DOHH2 (cell line): ENCODE data around the gene HSD17B14.
"Not testable (repeated sequence)": the region's sequence is repeated elsewhere in the genome, so short reads cannot be mapped to it uniquely, and the experiment has no call there.

ENCODE experiments used
- H3F3A ChIP-seq: fragments of 200-600 bp; sonication (generic), shearing (Covaris generic); 2 replicates; pipeline ENCODE4 v1.6.0; 2016; ENCODE audit warnings: antibody characterized with exemption, mild to moderate bottlenecking; ENCODE audit not compliant: control insufficient read depth, insufficient read depth
- H3K27ac ChIP-seq: fragments of 200-600 bp; sonication (generic); 2 replicates; pipeline ENCODE4 v1.5.1; 2014; ENCODE audit warnings: low read depth, mild to moderate bottlenecking, low read length, moderate library complexity
- H3K27me3 ChIP-seq: fragments of 200-600 bp; sonication (generic); 2 replicates; pipeline ENCODE4 v1.6.1; 2014; ENCODE audit warnings: mild to moderate bottlenecking, low read length, mixed read lengths; ENCODE audit not compliant: control insufficient read depth
- H3K36me3 ChIP-seq: fragments of 200-600 bp; sonication (generic); 2 replicates; pipeline ENCODE4 v1.6.1; 2014; ENCODE audit warnings: mild to moderate bottlenecking, low read length, moderate library complexity, mixed read lengths; ENCODE audit not compliant: control insufficient read depth
- H3K4me1 ChIP-seq: fragments of 200-600 bp; sonication (generic); 2 replicates; pipeline ENCODE4 v1.6.1; 2014; ENCODE audit warnings: mild to moderate bottlenecking, low read length, mixed read lengths; ENCODE audit not compliant: control insufficient read depth
- H3K4me2 ChIP-seq: fragments of 200-600 bp; sonication (generic); 2 replicates; pipeline ENCODE4 v1.6.0; 2014; ENCODE audit warnings: mild to moderate bottlenecking, low read length, moderate library complexity
- H3K4me3 ChIP-seq: fragments of 200-600 bp; sonication (generic); 2 replicates; pipeline ENCODE4 v1.5.1; 2014; ENCODE audit warnings: mild to moderate bottlenecking, low read length, mixed read lengths
- H3K79me2 ChIP-seq: fragments of 200-600 bp; sonication (generic); 2 replicates; pipeline ENCODE4 v1.6.1; 2014; ENCODE audit warnings: mild to moderate bottlenecking, low read length, mixed read lengths; ENCODE audit not compliant: control insufficient read depth
- H3K9me2 ChIP-seq: fragments of 200-600 bp; sonication (generic); replicated peaks from 2 replicates; pipeline ENCODE4 v1.6.1; 2014; ENCODE audit warnings: mild to moderate bottlenecking, low read length, mixed read lengths; ENCODE audit not compliant: control insufficient read depth
- H3K9me3 ChIP-seq: fragments of 200-600 bp; sonication (generic); 2 replicates; pipeline ENCODE4 v1.6.1; 2014; ENCODE audit warnings: antibody characterized with exemption, low read length, mixed read lengths; ENCODE audit not compliant: control insufficient read depth, insufficient read depth
- H4K20me1 ChIP-seq: fragments of 200-600 bp; sonication (generic); 2 replicates; pipeline ENCODE4 v1.6.0; 2014; ENCODE audit warnings: low read depth, mild to moderate bottlenecking, antibody characterized with exemption, low read length, moderate library complexity; ENCODE audit not compliant: control insufficient read depth, insufficient read depth
- CTCF ChIP-seq: fragments of 200-600 bp; sonication (generic); IDR thresholded peaks from one replicate; pipeline ENCODE4 v1.5.1; 2014; ENCODE audit warnings: antibody characterized with exemption, mild to moderate bottlenecking, low read depth, low read length; ENCODE audit not compliant: poor library complexity, severe bottlenecking
- EZH2phosphoT487 ChIP-seq: fragments of 200-600 bp; sonication (generic); IDR thresholded peaks from 2 replicates; pipeline ENCODE4 v1.6.1; 2017; ENCODE audit warnings: borderline replicate concordance, mild to moderate bottlenecking, antibody characterized with exemption, low read length, moderate library complexity, mixed read lengths

The HSD17B14 gene

GRCh38 chr19:48879025-48879637 lies 42.8 kb upstream of the HSD17B14 start:
- no peaks in the 10 kb centered on the region for H3K9me2 ChIP-seq
- TF ChIP-seq CTCF (no peak), EZH2phosphoT487 (no peak)
- no peak overlapping the region for H3K4me3 ChIP-seq
- no peaks in the 10 kb centered on the region for H3K27me3 ChIP-seq
- H3K4me1 ChIP-seq = peaks cover 74% of the 10 kb centered on the region
- peaks cover 54% of the 10 kb centered on the region for H3F3A ChIP-seq
- H3K9me3 ChIP-seq = peaks cover 6% of the 10 kb centered on the region
- peaks cover 45% of the 10 kb centered on the region for H3K36me3 ChIP-seq
- H3K27ac ChIP-seq = peak overlapping the region; percentile 96
- peaks cover 23% of the 10 kb centered on the region for H3K79me2 ChIP-seq
- H3K4me2 ChIP-seq = no peak overlapping the region
- H4K20me1 ChIP-seq = peaks cover under 1% of the 10 kb centered on the region; the same call in 1 of the 2 replicates

GRCh38 chr19:48878196-48879024 lies 42.1 kb upstream of the HSD17B14 start:
- H3F3A ChIP-seq = peaks cover 61% of the 10 kb centered on the region
- H3K4me3 ChIP-seq = no peak overlapping the region
- no peaks in the 10 kb centered on the region for H3K9me2 ChIP-seq
- peaks cover 8% of the 10 kb centered on the region; the same call in 1 of the 2 replicates for H4K20me1 ChIP-seq
- H3K79me2 ChIP-seq = peaks cover 30% of the 10 kb centered on the region
- peaks cover 6% of the 10 kb centered on the region for H3K9me3 ChIP-seq
- H3K4me1 ChIP-seq = peaks cover 74% of the 10 kb centered on the region
- peak overlapping the region; percentile 92; the same call in 1 of the 2 replicates for H3K4me2 ChIP-seq
- no peaks in the 10 kb centered on the region for H3K27me3 ChIP-seq
- TF ChIP-seq CTCF = no peak
- no peak for TF ChIP-seq EZH2phosphoT487
- H3K36me3 ChIP-seq = peaks cover 53% of the 10 kb centered on the region
- H3K27ac ChIP-seq = peak overlapping the region; percentile 96

- Histone ChIP-seq H3K4me1 (peaks cover 73% of the 10 kb centered on the region), H4K20me1 (peaks cover 12% of the 10 kb centered on the region; the same call in 1 of the 2 replicates), H3K36me3 (peaks cover 58% of the 10 kb centered on the region), H3K9me3 (peaks cover 6% of the 10 kb centered on the region), H3K79me2 (peaks cover 36% of the 10 kb centered on the region), H3F3A (peaks cover 65% of the 10 kb centered on the region), H3K27ac (peak overlapping the region; percentile 96), H3K9me2 (no peaks in the 10 kb centered on the region), H3K4me2 (peak overlapping the region; percentile 92), H3K4me3 (peak overlapping the region; percentile 32), H3K27me3 (no peaks in the 10 kb centered on the region)
- TF ChIP-seq CTCF (no peak), EZH2phosphoT487 (no peak)
These were observed 41.5 kb upstream of the HSD17B14 start for GRCh38 chr19:48877855-48878195.

- not testable (repeated sequence) for H3K27me3 ChIP-seq, H3K9me3 ChIP-seq, H3K9me2 ChIP-seq
- Histone ChIP-seq H3K4me1 (peaks cover 67% of the 10 kb centered on the region), H3K36me3 (peaks cover 57% of the 10 kb centered on the region), H3K4me2 (peak overlapping the region; percentile 92), H4K20me1 (peaks cover 16% of the 10 kb centered on the region; the same call in 1 of the 2 replicates), H3K27ac (peak overlapping the region; percentile 96), H3K79me2 (peaks cover 42% of the 10 kb centered on the region), H3K4me3 (peak overlapping the region; percentile 100), H3F3A (peaks cover 65% of the 10 kb centered on the region)
These were observed 40.0 kb upstream of the HSD17B14 start for GRCh38 chr19:48876043-48876981.
